ENCODE results near the gene PNCK.

GRCh38 chrX:153650959-153651358, 22.7 kb downstream of the PNCK start:
- TF ChIP-seq CTCF (IDR thresholded peaks at IDR 0.05), result no peak
- no peak for TF ChIP-seq POLR2A (IDR thresholded peaks at IDR 0.05)

Measured in body of pancreas (tissue), 4 donors.